SU-DHL-6 (cell line): ENCODE measurements around the gene SLC25A45.

Experiments
- H2AFZ ChIP-seq: fragments of 200-600 bp; sonication (generic); 2 replicates; pipeline ENCODE4 v1.6.1; 2014; ENCODE audit warnings: low read depth, mild to moderate bottlenecking, moderate library complexity, mixed read lengths, antibody characterized with exemption, low read length; ENCODE audit not compliant: severe bottlenecking
- H3F3A ChIP-seq: fragments of 200-600 bp; shearing (Covaris generic); 2 replicates; pipeline ENCODE4 v1.6.0; 2016; ENCODE audit warnings: antibody characterized with exemption, mild to moderate bottlenecking; ENCODE audit not compliant: insufficient read depth
- H3K27ac ChIP-seq: fragments of 200-600 bp; sonication (generic); 2 replicates; pipeline ENCODE4 v1.5.1; 2016; ENCODE audit warnings: low read depth, mild to moderate bottlenecking, low read length, moderate library complexity, mixed read lengths
- H3K27me3 ChIP-seq: fragments of 200-600 bp; sonication (generic), shearing (Covaris generic); 2 replicates; pipeline ENCODE4 v1.6.0; 2014; ENCODE audit warnings: mild to moderate bottlenecking, low read length
- H3K36me3 ChIP-seq: fragments of 200-600 bp; sonication (generic); 2 replicates; pipeline ENCODE4 v1.6.1; 2014; ENCODE audit warnings: mild to moderate bottlenecking, low read length, mixed read lengths
- H3K4me2 ChIP-seq: fragments of 300-600, 200-600 bp; shearing (Covaris generic), sonication (generic); 2 replicates; pipeline ENCODE4 v1.6.0; 2014; ENCODE audit warnings: low read length, low read depth, mild to moderate bottlenecking; ENCODE audit not compliant: poor library complexity, severe bottlenecking
- H3K4me3 ChIP-seq: fragments of 200-600 bp; sonication (generic); 2 replicates; pipeline ENCODE4 v1.5.1; 2014; ENCODE audit warnings: antibody characterized with exemption, low read length, mild to moderate bottlenecking, mixed read lengths; ENCODE audit not compliant: insufficient read depth, poor library complexity, severe bottlenecking
- H3K79me2 ChIP-seq: fragments of 200-600 bp; sonication (generic); 2 replicates; pipeline ENCODE4 v1.6.1; 2014; ENCODE audit warnings: mild to moderate bottlenecking, low read length, moderate library complexity; ENCODE audit not compliant: insufficient read depth
- H3K9ac ChIP-seq: fragments of 200-600 bp; sonication (generic); 2 replicates; pipeline ENCODE4 v1.7.0; 2014; ENCODE audit warnings: mild to moderate bottlenecking, low read length
- H3K9me2 ChIP-seq: fragments of 200-600 bp; sonication (generic); replicated peaks from 2 replicates; pipeline ENCODE4 v1.6.1; 2014; ENCODE audit warnings: low read length; ENCODE audit not compliant: insufficient read depth
- H3K9me3 ChIP-seq: fragments of 200-600 bp; sonication (generic); 2 replicates; pipeline ENCODE4 v1.6.1; 2014; ENCODE audit warnings: low read length, mixed read lengths; ENCODE audit not compliant: insufficient read depth
- H4K20me1 ChIP-seq: fragments of 200-600 bp; sonication (generic); 2 replicates; pipeline ENCODE4 v1.6.1; 2014; ENCODE audit warnings: low read depth, mild to moderate bottlenecking, antibody characterized with exemption, low read length, moderate library complexity, mixed read lengths
- CTCF ChIP-seq: fragments of 200-600 bp; sonication (generic); IDR thresholded peaks from one replicate; pipeline ENCODE4 v1.5.1; 2017; ENCODE audit warnings: antibody characterized with exemption, mild to moderate bottlenecking, low read length, moderate library complexity; ENCODE audit not compliant: insufficient read depth, poor library complexity, severe bottlenecking
- EZH2phosphoT487 ChIP-seq: fragments of 200-600 bp; sonication (generic), shearing (Covaris generic); conservative IDR thresholded peaks from 2 replicates; pipeline ENCODE4 v1.6.1; 2018; ENCODE audit warnings: mild to moderate bottlenecking, antibody characterized with exemption, low read length, moderate library complexity, mixed read lengths

Gene SLC25A45

GRCh38 chr11:65329478-65329877, 53.0 kb downstream of the SLC25A45 start:
- Histone ChIP-seq H3K36me3 (no peaks in the 10 kb centered on the region), H3K9ac (peak overlapping the region; percentile 19; the same call in 1 of the 2 replicates), H3K79me2 (peaks cover 9% of the 10 kb centered on the region), H3F3A (peaks cover 17% of the 10 kb centered on the region; the same call in 1 of the 2 replicates), H3K27ac (no peak overlapping the region), H3K9me2 (no peaks in the 10 kb centered on the region), H3K9me3 (no peaks in the 10 kb centered on the region), H3K4me3 (no peak overlapping the region), H2AFZ (peak overlapping the region; percentile 40), H4K20me1 (no peaks in the 10 kb centered on the region), H3K4me2 (peak overlapping the region; percentile 42), H3K27me3 (no peaks in the 10 kb centered on the region)
- TF ChIP-seq CTCF (no peak), EZH2phosphoT487 (no peak)

DNA sequence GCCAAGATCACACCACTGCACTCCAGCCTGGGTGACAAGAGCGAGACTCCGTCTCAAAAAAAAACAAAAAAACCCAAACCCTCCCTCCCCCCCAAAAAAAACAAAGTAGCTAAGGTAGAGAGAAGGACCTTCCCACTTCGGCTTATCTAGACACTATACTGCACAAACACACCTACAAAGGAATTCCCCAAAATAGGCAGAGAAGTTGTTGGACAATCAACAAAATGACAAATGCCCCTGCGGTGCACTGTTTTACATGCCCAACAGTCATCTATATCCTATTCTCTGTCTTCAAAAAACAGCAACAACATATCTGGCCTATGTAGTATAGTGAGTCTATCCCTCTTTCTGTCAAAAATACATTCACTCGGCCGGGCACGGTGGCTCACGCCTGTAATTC, 55.4 kb downstream of the SLC25A45 start:
- Histone ChIP-seq H3K27ac (no peak overlapping the region), H4K20me1 (no peaks in the 10 kb centered on the region), H3K4me3 (no peak overlapping the region), H3K36me3 (no peaks in the 10 kb centered on the region), H3K9ac (no peak overlapping the region), H3F3A (peaks cover 15% of the 10 kb centered on the region; the same call in 1 of the 2 replicates), H3K79me2 (no peaks in the 10 kb centered on the region), H2AFZ (no peak overlapping the region), H3K27me3 (no peaks in the 10 kb centered on the region), H3K9me3 (no peaks in the 10 kb centered on the region), H3K4me2 (no peak overlapping the region), H3K9me2 (no peaks in the 10 kb centered on the region)
- TF ChIP-seq EZH2phosphoT487 = no peak
- TF ChIP-seq CTCF = no peak

- H3K9me2 ChIP-seq = no peaks in the 10 kb centered on the region
- no peaks in the 10 kb centered on the region for H4K20me1 ChIP-seq
- H2AFZ ChIP-seq = no peak overlapping the region
- no peak overlapping the region for H3K4me3 ChIP-seq
- H3K9ac ChIP-seq = no peak overlapping the region
- no peaks in the 10 kb centered on the region for H3K79me2 ChIP-seq
- TF ChIP-seq EZH2phosphoT487 = no peak
- no peak for TF ChIP-seq CTCF
- no peak overlapping the region for H3K4me2 ChIP-seq
- H3K36me3 ChIP-seq = no peaks in the 10 kb centered on the region
- H3K9me3 ChIP-seq = no peaks in the 10 kb centered on the region
- no peak overlapping the region for H3K27ac ChIP-seq
- H3K27me3 ChIP-seq = no peaks in the 10 kb centered on the region
- H3F3A ChIP-seq = peaks cover 6% of the 10 kb centered on the region; the same call in 1 of the 2 replicates
Observed at GRCh38 chr11:65325435-65325834, 57.0 kb downstream of the SLC25A45 start.
